HepG2 (cell line): ENCODE measurements around the gene CISTR. TPM values are rescaled to one million over a fixed set of nuclear protein-coding genes. Genes with fewer than 3 reads are reported as not detected.

ENCODE experiments used
- ARID3A ChIP-seq: IDR thresholded peaks from 2 replicates; pipeline ENCODE4 v1.6.1; 2012; ENCODE audit warnings: low read depth, low read length, improper control_type of control experiment
- ARNT2 ChIP-seq: sonication (generic); formaldehyde crosslinking; IDR thresholded peaks from 2 replicates; pipeline ENCODE4 v1.8.0; 2022; ENCODE audit warnings: mild to moderate bottlenecking, low read depth, missing genetic modification reagents, moderate library complexity
- CBX1 ChIP-seq: IDR thresholded peaks from one replicate; pipeline ENCODE4 v1.6.1; 2016; ENCODE audit warnings: antibody characterized with exemption, low read depth
- CSRNP2 ChIP-seq: sonication (generic); formaldehyde crosslinking; conservative IDR thresholded peaks from 2 replicates; pipeline ENCODE4 v1.8.0; 2022; ENCODE audit warnings: low read depth, missing genetic modification reagents
- FOXO1 ChIP-seq: sonication (generic); formaldehyde crosslinking; IDR thresholded peaks from 2 replicates; pipeline ENCODE4 v1.4.0; 2020; ENCODE audit warnings: missing genetic modification reagents
- KDM5B ChIP-seq: sonication (generic); formaldehyde crosslinking; IDR thresholded peaks from 2 replicates; pipeline ENCODE4 v1.4.0; 2020; ENCODE audit warnings: missing genetic modification reagents, mild to moderate bottlenecking, borderline replicate concordance
- ONECUT2 ChIP-seq: sonication (generic); formaldehyde crosslinking; IDR thresholded peaks from 2 replicates; pipeline ENCODE4 v1.4.0; 2020; ENCODE audit warnings: missing genetic modification reagents
- RAD21 ChIP-seq: fragments of 450-650 bp; formaldehyde crosslinking; IDR thresholded peaks from 2 replicates; pipeline ENCODE4 v1.5.0; 2020; ENCODE audit warnings: mild to moderate bottlenecking
- RELA ChIP-seq: sonication (generic); formaldehyde crosslinking; IDR thresholded peaks from 2 replicates; pipeline ENCODE4 v1.4.0; 2020; ENCODE audit warnings: missing genetic modification reagents
- SMC3 ChIP-seq: IDR thresholded peaks from 2 replicates; pipeline ENCODE4 v1.6.1; 2011; ENCODE audit warnings: low read length, improper control_type of control experiment
- XRCC5 ChIP-seq: fragments of 200-400 bp; formaldehyde crosslinking; optimal IDR thresholded peaks from 2 replicates; pipeline ENCODE3; 2017; ENCODE audit warnings: mild to moderate bottlenecking, low read length
- ZFP91 ChIP-seq: sonication (generic); formaldehyde crosslinking; IDR thresholded peaks from 2 replicates; pipeline ENCODE4 v1.9.0; 2022; ENCODE audit warnings: missing genetic modification reagents, mild to moderate bottlenecking, borderline replicate concordance
- ZMYM2 ChIP-seq: sonication (generic); formaldehyde crosslinking; IDR thresholded peaks from 2 replicates; pipeline ENCODE4 v1.8.0; 2022; ENCODE audit warnings: mild to moderate bottlenecking, missing genetic modification reagents
- ZNF687 ChIP-seq: sonication (generic); formaldehyde crosslinking; IDR thresholded peaks from 2 replicates; pipeline ENCODE4 v1.5.1; 2020; ENCODE audit warnings: mild to moderate bottlenecking, missing genetic modification reagents, moderate library complexity
- ZNF780A ChIP-seq: sonication (generic); formaldehyde crosslinking; IDR thresholded peaks from 2 replicates; pipeline ENCODE4 v1.8.0; 2022; ENCODE audit warnings: mild to moderate bottlenecking, missing genetic modification reagents, moderate library complexity
- polyA plus RNA-seq, 8 experiments: library from polyadenylated mRNA; depleted of rRNA in 3 of 8; stranded (reverse) in 7 of 8; unstranded in 1 of 8; fragments of >200 nt; fragmentation: Illumina TruSeq in 4 of 8; extraction: Trizol in 4 of 8; gene quantifications; 2 replicates each; pipeline versions ENCODE4 v1.2.1 to v1.2.3, GENCODE V29; 2011 to 2016; ENCODE audit warnings: low read depth in 4 of 8, missing spikeins in 1 of 8, mixed read lengths in 1 of 8; ENCODE audit not compliant: insufficient read depth in 1 of 8
- total RNA-seq, 5 experiments: library from RNA; depleted of rRNA; stranded (reverse); fragments of >200 nt; fragmentation: Illumina TruSeq; extraction: Trizol; gene quantifications; 2 replicates each; pipeline ENCODE4 v1.2.3, GENCODE V29; 2016; ENCODE audit warnings: low read depth in 1 of 5
- TF ChIP-seq, protein P1 (sequence below): IDR thresholded peaks from 2 replicates; pipeline ENCODE4 v1.6.1; 2012; ENCODE audit warnings: low read length, improper control_type of control experiment

Gene CISTR
- total and polyA plus RNA-seq, 2 of the 13 experiments (the other 11 are each of a cell fraction or from before 2014, with no cell fraction given): not detected

DNA sequence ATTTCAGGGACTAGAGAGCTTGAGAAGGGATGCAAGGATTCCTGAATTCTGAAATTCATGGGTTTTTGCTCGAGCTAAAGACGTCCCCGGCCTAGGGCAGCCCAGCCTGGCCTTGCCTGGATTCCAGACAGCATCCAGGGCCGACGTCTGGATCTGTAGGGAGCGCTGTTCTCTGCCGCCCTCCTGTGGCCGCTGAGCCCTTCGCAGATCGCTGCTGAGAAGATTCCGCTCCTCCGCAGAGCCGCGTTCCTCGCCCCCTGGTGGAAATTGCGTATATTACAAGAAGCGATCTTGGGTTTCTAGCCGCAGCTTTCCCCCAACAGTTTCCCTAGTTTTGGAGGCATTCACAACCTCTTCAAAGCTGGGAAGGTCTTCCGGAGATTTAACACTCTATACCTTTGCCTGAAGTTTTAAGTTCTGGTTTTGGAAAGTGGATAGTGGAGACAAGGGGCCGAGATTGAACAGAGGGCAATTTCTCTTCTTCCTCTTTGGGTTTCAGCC is 5.1 kb downstream of the CISTR start (continued):
- TF ChIP-seq ZNF687 (CRISPR knock-in tag) (peak; percentile 64), RELA (CRISPR knock-in tag) (0 out of 2 replicates have a peak, but pooled peaks have one; percentile 68), ZNF780A (CRISPR knock-in tag) (no peak), CSRNP2 (CRISPR knock-in tag) (no peak), XRCC5 (peak; percentile 99), FOXO1 (peak; percentile 56), RAD21 (peak; percentile 95), ZFP91 (CRISPR knock-in tag) (peak; percentile 30; the same call in 1 of the 2 replicates), ARNT2 (0 out of 2 replicates have a peak, but pooled peaks have one; percentile 59), KDM5B (CRISPR knock-in tag) (peak; percentile 40; the same call in 1 of the 2 replicates), CBX1 (peak; percentile 40), SMC3 (peak; percentile 88), ZMYM2 (CRISPR knock-in tag) (no peak), ARID3A (0 out of 2 replicates have a peak, but pooled peaks have one; percentile 40), ONECUT2 (CRISPR knock-in tag) (no peak)
- TF ChIP-seq, protein P1, sequence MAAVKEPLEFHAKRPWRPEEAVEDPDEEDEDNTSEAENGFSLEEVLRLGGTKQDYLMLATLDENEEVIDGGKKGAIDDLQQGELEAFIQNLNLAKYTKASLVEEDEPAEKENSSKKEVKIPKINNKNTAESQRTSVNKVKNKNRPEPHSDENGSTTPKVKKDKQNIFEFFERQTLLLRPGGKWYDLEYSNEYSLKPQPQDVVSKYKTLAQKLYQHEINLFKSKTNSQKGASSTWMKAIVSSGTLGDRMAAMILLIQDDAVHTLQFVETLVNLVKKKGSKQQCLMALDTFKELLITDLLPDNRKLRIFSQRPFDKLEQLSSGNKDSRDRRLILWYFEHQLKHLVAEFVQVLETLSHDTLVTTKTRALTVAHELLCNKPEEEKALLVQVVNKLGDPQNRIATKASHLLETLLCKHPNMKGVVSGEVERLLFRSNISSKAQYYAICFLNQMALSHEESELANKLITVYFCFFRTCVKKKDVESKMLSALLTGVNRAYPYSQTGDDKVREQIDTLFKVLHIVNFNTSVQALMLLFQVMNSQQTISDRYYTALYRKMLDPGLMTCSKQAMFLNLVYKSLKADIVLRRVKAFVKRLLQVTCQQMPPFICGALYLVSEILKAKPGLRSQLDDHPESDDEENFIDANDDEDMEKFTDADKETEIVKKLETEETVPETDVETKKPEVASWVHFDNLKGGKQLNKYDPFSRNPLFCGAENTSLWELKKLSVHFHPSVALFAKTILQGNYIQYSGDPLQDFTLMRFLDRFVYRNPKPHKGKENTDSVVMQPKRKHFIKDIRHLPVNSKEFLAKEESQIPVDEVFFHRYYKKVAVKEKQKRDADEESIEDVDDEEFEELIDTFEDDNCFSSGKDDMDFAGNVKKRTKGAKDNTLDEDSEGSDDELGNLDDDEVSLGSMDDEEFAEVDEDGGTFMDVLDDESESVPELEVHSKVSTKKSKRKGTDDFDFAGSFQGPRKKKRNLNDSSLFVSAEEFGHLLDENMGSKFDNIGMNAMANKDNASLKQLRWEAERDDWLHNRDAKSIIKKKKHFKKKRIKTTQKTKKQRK: no peak
